HFFc6 (cell line): ENCODE data around the gene SMYD3. TPM values are rescaled to one million over a fixed set of nuclear protein-coding genes. Genes with fewer than 3 reads are reported as not detected.
A peak's percentile ranks its signal among the peaks of the same experiment; 100 is the strongest.

ENCODE experiments used
- DNase-seq: peaks from one replicate; pipeline ENCODE4 v3.0.0-alpha.2; 2018
- H3K27ac Mint-ChIP-seq: 2 replicates; pipeline ENCODE4 v1.8.0; 2020; ENCODE audit warnings: mild to moderate bottlenecking, mixed read lengths
- H3K27me3 Mint-ChIP-seq: 2 replicates; pipeline ENCODE4 v1.8.0; 2021; ENCODE audit warnings: mild to moderate bottlenecking, moderate library complexity, mixed read lengths; ENCODE audit not compliant: insufficient read depth
- H3K36me3 Mint-ChIP-seq: 2 replicates; pipeline ENCODE4 v1.8.0; 2021; ENCODE audit warnings: low read depth, mixed read lengths
- H3K4me1 Mint-ChIP-seq: 2 replicates; pipeline ENCODE4 v1.8.0; 2020; ENCODE audit warnings: low read depth, mixed read lengths
- H3K4me3 Mint-ChIP-seq: 2 replicates; pipeline ENCODE4 v1.8.0; 2020; ENCODE audit warnings: mild to moderate bottlenecking, moderate library complexity, mixed read lengths
- H3K9me3 Mint-ChIP-seq: 2 replicates; pipeline ENCODE4 v1.8.0; 2020; ENCODE audit warnings: mild to moderate bottlenecking, mixed read lengths
- CTCF ChIP-seq: fragments of 200-600 bp; sonication (generic); IDR thresholded peaks from 2 replicates; pipeline ENCODE4 v1.5.0; 2021; ENCODE audit warnings: antibody characterized with exemption, mild to moderate bottlenecking
- total RNA-seq, 6 experiments: library from RNA; stranded (reverse); fragmentation: NEBNext Ultra II Directional; extraction: Animal tissue kit (Norgen Biotek cat#: 25700); gene quantifications; 2 replicates in 1 of 6; 3 replicates in 5 of 6; pipeline ENCODE4 v1.2.3, GENCODE V29; 2021

SMYD3 gene
- total RNA-seq, 6 experiments from 2014 or later = 28.4 to 37.9 (median 31.2) TPM

GRCh38 chr1:245960171-245960570, 546.9 kb downstream of the SMYD3 start:
- Mint-ChIP-seq H3K9me3 (no peaks in the 10 kb centered on the region), H3K4me3 (no peak overlapping the region), H3K27ac (no peak overlapping the region), H3K27me3 (no peaks in the 10 kb centered on the region), H3K36me3 (no peaks in the 10 kb centered on the region), H3K4me1 (peaks cover 11% of the 10 kb centered on the region)
- no peak for TF ChIP-seq CTCF
- DNase-seq = no peak

GRCh38 chr1:245958016-245958415, 549.1 kb downstream of the SMYD3 start:
- Mint-ChIP-seq H3K4me3 (no peak overlapping the region), H3K36me3 (no peaks in the 10 kb centered on the region), H3K9me3 (no peaks in the 10 kb centered on the region), H3K27me3 (no peaks in the 10 kb centered on the region; the same call in 1 of the 2 replicates), H3K27ac (no peak overlapping the region), H3K4me1 (peaks cover 27% of the 10 kb centered on the region)
- no peak for TF ChIP-seq CTCF
- no peak for DNase-seq

- no peak overlapping the region for H3K27ac Mint-ChIP-seq
- no peak for DNase-seq
- no peak for TF ChIP-seq CTCF
- H3K9me3 Mint-ChIP-seq = no peaks in the 10 kb centered on the region
- H3K4me1 Mint-ChIP-seq = peaks cover 32% of the 10 kb centered on the region
- H3K36me3 Mint-ChIP-seq = no peaks in the 10 kb centered on the region
- no peak overlapping the region for H3K4me3 Mint-ChIP-seq
- H3K27me3 Mint-ChIP-seq = no peaks in the 10 kb centered on the region; the same call in 1 of the 2 replicates
These were observed 549.7 kb downstream of the SMYD3 start for GRCh38 chr1:245957427-245957826.

GRCh38 chr1:245956225-245956624, 550.9 kb downstream of the SMYD3 start:
- TF ChIP-seq CTCF = no peak
- H3K27ac Mint-ChIP-seq = no peak overlapping the region
- peaks cover 28% of the 10 kb centered on the region for H3K4me1 Mint-ChIP-seq
- H3K36me3 Mint-ChIP-seq = no peaks in the 10 kb centered on the region
- no peaks in the 10 kb centered on the region for H3K9me3 Mint-ChIP-seq
- no peak overlapping the region for H3K4me3 Mint-ChIP-seq
- DNase-seq = peak; percentile 44
- H3K27me3 Mint-ChIP-seq = no peaks in the 10 kb centered on the region; the same call in 1 of the 2 replicates

GRCh38 chr1:245953876-245954660, 553.0 kb downstream of the SMYD3 start:
- no peaks in the 10 kb centered on the region for H3K36me3 Mint-ChIP-seq
- H3K4me1 Mint-ChIP-seq = peaks cover 22% of the 10 kb centered on the region
- no peaks in the 10 kb centered on the region; the same call in 1 of the 2 replicates for H3K27me3 Mint-ChIP-seq
- TF ChIP-seq CTCF = no peak
- H3K9me3 Mint-ChIP-seq = no peaks in the 10 kb centered on the region
- peak overlapping the region; percentile 65 for H3K27ac Mint-ChIP-seq
- peak overlapping the region; percentile 87 for H3K4me3 Mint-ChIP-seq
- no peak for DNase-seq
